GM23338 (cell line): ENCODE measurements around the gene MED13L. TPM values are rescaled to one million over a fixed set of nuclear protein-coding genes. Genes with fewer than 3 reads are reported as not detected.
A peak's percentile ranks its signal among the peaks of the same experiment; 100 is the strongest.

Experiments
- ATAC-seq: fragments of 200-7000 bp; cut with Tn5 transposase; 3 replicates; pipeline ENCODE4 v1.9.1; 2020
- DNase-seq: peaks from one replicate; pipeline ENCODE4 v3.0.0-alpha.2; 2015; ENCODE audit warnings: low spot score
- H2AFZ ChIP-seq: fragments of 200-600 bp; sonication (generic); 2 replicates; pipeline ENCODE4 v1.8.0; 2016; ENCODE audit warnings: antibody characterized with exemption, mild to moderate bottlenecking, moderate library complexity
- H3F3A ChIP-seq: fragments of 200-600 bp; sonication (generic); replicated peaks from 2 replicates; pipeline ENCODE4 v1.8.0; 2017; ENCODE audit warnings: antibody characterized with exemption, mixed run types, low read depth
- H3K27ac ChIP-seq: fragments of 200-600 bp; sonication (generic); 2 replicates; pipeline ENCODE4 v1.6.1; 2016; ENCODE audit warnings: low read depth
- H3K27me3 ChIP-seq: fragments of 200-600 bp; sonication (generic); 2 replicates; pipeline ENCODE4 v1.8.0; 2016; ENCODE audit warnings: mild to moderate bottlenecking, mixed run types, moderate library complexity; ENCODE audit not compliant: insufficient read depth
- H3K36me3 ChIP-seq: fragments of 200-600 bp; sonication (generic); 2 replicates; pipeline ENCODE4 v1.8.0; 2016; ENCODE audit warnings: mild to moderate bottlenecking; ENCODE audit not compliant: insufficient read depth
- H3K4me1 ChIP-seq: fragments of 200-600 bp; sonication (generic); 2 replicates; pipeline ENCODE4 v1.8.0; 2016; ENCODE audit warnings: mild to moderate bottlenecking, moderate library complexity; ENCODE audit not compliant: insufficient read depth
- H3K4me2 ChIP-seq: fragments of 200-600 bp; sonication (generic); 2 replicates; pipeline ENCODE4 v1.7.1; 2017; ENCODE audit warnings: mixed run types
- H3K4me3 ChIP-seq: fragments of 200-600 bp; sonication (generic); 2 replicates; pipeline ENCODE4 v1.6.1; 2016; ENCODE audit warnings: mixed run types
- H3K79me2 ChIP-seq: fragments of 200-600 bp; sonication (generic); replicated peaks from 2 replicates; pipeline ENCODE4 v1.8.0; 2017; ENCODE audit warnings: mild to moderate bottlenecking; ENCODE audit not compliant: insufficient read depth
- H3K9me2 ChIP-seq: fragments of 200-600 bp; sonication (generic); 2 replicates; pipeline ENCODE4 v1.8.0; 2017; ENCODE audit not compliant: insufficient read depth
- H4K20me1 ChIP-seq: fragments of 200-600 bp; sonication (generic); replicated peaks from 2 replicates; pipeline ENCODE4 v1.8.0; 2017; ENCODE audit warnings: mild to moderate bottlenecking; ENCODE audit not compliant: insufficient read depth
- H3K27ac Mint-ChIP-seq: 2 replicates; pipeline ENCODE4 v1.8.0; 2020; ENCODE audit warnings: inconsistent platforms, mild to moderate bottlenecking, moderate library complexity, mixed read lengths
- H3K27me3 Mint-ChIP-seq: 3 replicates; pipeline ENCODE4 v1.8.0; 2022; ENCODE audit warnings: low read depth, mild to moderate bottlenecking, moderate library complexity, mixed read lengths, inconsistent platforms; ENCODE audit not compliant: insufficient read depth, poor library complexity
- H3K36me3 Mint-ChIP-seq: 3 replicates; pipeline ENCODE4 v1.8.0; 2021; ENCODE audit warnings: low read depth, mild to moderate bottlenecking, inconsistent platforms, moderate library complexity, mixed read lengths
- H3K4me1 Mint-ChIP-seq: 3 replicates; pipeline ENCODE4 v1.8.0; 2020; ENCODE audit warnings: mild to moderate bottlenecking, inconsistent platforms, mixed read lengths
- H3K4me3 Mint-ChIP-seq: 3 replicates; pipeline ENCODE4 v1.8.0; 2021; ENCODE audit warnings: moderate library complexity, mild to moderate bottlenecking, inconsistent platforms, mixed read lengths
- H3K9me3 Mint-ChIP-seq: 3 replicates; pipeline ENCODE4 v1.8.0; 2020; ENCODE audit warnings: moderate library complexity, mild to moderate bottlenecking, inconsistent platforms, mixed read lengths
- CREB1 ChIP-seq: fragments of 250-450 bp; sonication (Bioruptor Pico); IDR thresholded peaks from 2 replicates; pipeline ENCODE4 v1.5.0; 2020; ENCODE audit warnings: low read depth, mild to moderate bottlenecking, moderate library complexity
- CTCF ChIP-seq, 2 experiments: fragments of 200-600 bp in 1 of 2; sonication (generic) in 1 of 2; conservative IDR thresholded peaks; 2 replicates each; pipeline versions ENCODE4 v1.5.1 to v1.6.1; 2016 to 2017; ENCODE audit warnings: antibody characterized with exemption in 2 of 2, low read depth in 2 of 2, mild to moderate bottlenecking in 2 of 2, moderate library complexity in 1 of 2
- ETS1 ChIP-seq: IDR thresholded peaks from 2 replicates; pipeline ENCODE4 v1.6.1; 2016; ENCODE audit warnings: antibody characterized with exemption
- EZH2phosphoT487 ChIP-seq: fragments of 200-600 bp; sonication (generic); IDR thresholded peaks from one replicate; pipeline ENCODE4 v1.8.1; 2018; ENCODE audit warnings: antibody characterized with exemption; ENCODE audit not compliant: unreplicated experiment
- JUNB ChIP-seq: IDR thresholded peaks from one replicate; pipeline ENCODE4 v1.6.1; 2016; ENCODE audit warnings: antibody characterized with exemption; ENCODE audit not compliant: unreplicated experiment
- NANOG ChIP-seq: IDR thresholded peaks from 2 replicates; pipeline ENCODE4 v1.6.1; 2016; ENCODE audit warnings: antibody characterized with exemption, borderline replicate concordance
- POLR2AphosphoS5 ChIP-seq: IDR thresholded peaks from 2 replicates; pipeline ENCODE4 v1.6.1; 2016; ENCODE audit warnings: antibody characterized with exemption, low read depth
- REST ChIP-seq: IDR thresholded peaks from one replicate; pipeline ENCODE4 v1.6.1; 2018; ENCODE audit warnings: antibody characterized with exemption; ENCODE audit not compliant: unreplicated experiment
- STAT1 ChIP-seq: IDR thresholded peaks from one replicate; pipeline ENCODE4 v1.6.1; 2016; ENCODE audit warnings: antibody characterized with exemption; ENCODE audit not compliant: unreplicated experiment
- ZNF114 ChIP-seq: fragments of 250-450 bp; sonication (Bioruptor Pico); IDR thresholded peaks from 2 replicates; pipeline ENCODE4 v1.5.0; 2020; ENCODE audit warnings: mild to moderate bottlenecking, moderate library complexity
- ZNF331 ChIP-seq: fragments of 250-450 bp; sonication (Bioruptor Pico); IDR thresholded peaks from 2 replicates; pipeline ENCODE4 v1.5.0; 2020; ENCODE audit warnings: low read depth, mild to moderate bottlenecking, moderate library complexity
- polyA plus RNA-seq: library from polyadenylated mRNA; unstranded; fragments of >200 nt; fragmentation: Nextera tagmentation; extraction: Ambion mirVana; gene quantifications from 2 replicates; pipeline ENCODE4 v1.2.1, GENCODE V29; 2016
- total RNA-seq: library from RNA; depleted of rRNA; stranded (reverse); fragments of >200 nt; shearing (Covaris generic); gene quantifications from 2 replicates; pipeline ENCODE4 v1.2.3, GENCODE V29; 2014

Gene MED13L
- total and polyA plus RNA-seq, 2 experiments from 2014 or later, result 20.9 to 73.6 TPM

GRCh38 chr12:116249938-116250337 lies 27.6 kb downstream of the MED13L start:
- Mint-ChIP-seq H3K36me3 (peaks cover 38% of the 10 kb centered on the region), H3K27me3 (no peaks in the 10 kb centered on the region), H3K9me3 (peaks cover 28% of the 10 kb centered on the region), H3K4me1 (peaks cover 44% of the 10 kb centered on the region), H3K27ac (no peak overlapping the region), H3K4me3 (no peak overlapping the region)
- Histone ChIP-seq H3K9me2 (no peaks in the 10 kb centered on the region), H3K79me2 (peaks cover 97% of the 10 kb centered on the region), H3K4me2 (no peak overlapping the region), H3K36me3 (no peaks in the 10 kb centered on the region), H2AFZ (no peak overlapping the region), H3F3A (no peaks in the 10 kb centered on the region), H4K20me1 (peaks cover 35% of the 10 kb centered on the region; the same call in 1 of the 2 replicates), H3K4me3 (no peak overlapping the region), H3K27ac (no peak overlapping the region), H3K4me1 (peaks cover 43% of the 10 kb centered on the region), H3K27me3 (no peaks in the 10 kb centered on the region)
- ATAC-seq (no peak), DNase-seq (no peak)
- no peak for TF ChIP-seq ZNF331 (CRISPR knock-in tag)

GRCh38 chr12:116248930-116249329 lies 28.6 kb downstream of the MED13L start:
- H3K27ac ChIP-seq, result no peak overlapping the region
- H3K4me1 ChIP-seq, result peaks cover 48% of the 10 kb centered on the region
- peaks cover 26% of the 10 kb centered on the region; the same call in 1 of the 2 replicates for H4K20me1 ChIP-seq
- H3K4me3 ChIP-seq, result no peak overlapping the region
- peaks cover 28% of the 10 kb centered on the region for H3K9me3 Mint-ChIP-seq
- H3K27ac Mint-ChIP-seq, result peak overlapping the region; percentile 74
- peaks cover 97% of the 10 kb centered on the region for H3K79me2 ChIP-seq
- no peaks in the 10 kb centered on the region for H3K9me2 ChIP-seq
- H3F3A ChIP-seq, result no peaks in the 10 kb centered on the region
- no peaks in the 10 kb centered on the region for H3K36me3 ChIP-seq
- H3K27me3 Mint-ChIP-seq, result no peaks in the 10 kb centered on the region
- H3K4me3 Mint-ChIP-seq, result no peak overlapping the region
- H3K36me3 Mint-ChIP-seq, result peaks cover 35% of the 10 kb centered on the region
- peak overlapping the region; percentile 42; the same call in 1 of the 2 replicates for H3K4me2 ChIP-seq
- peaks cover 50% of the 10 kb centered on the region for H3K4me1 Mint-ChIP-seq
- ATAC-seq, result no peak
- H3K27me3 ChIP-seq, result no peaks in the 10 kb centered on the region
- no peak overlapping the region for H2AFZ ChIP-seq
- no peak for DNase-seq
- no peak for TF ChIP-seq POLR2AphosphoS5
- no peak for TF ChIP-seq ZNF331 (CRISPR knock-in tag)
- no peak for TF ChIP-seq NANOG
- no peak for TF ChIP-seq REST
- TF ChIP-seq STAT1, result no peak
- no peak for TF ChIP-seq ZNF114 (CRISPR knock-in tag)
- TF ChIP-seq ETS1, result no peak
- no peak for TF ChIP-seq CTCF (conservative IDR thresholded peaks at IDR 0.05; ENCODE audit: low read depth in 2 of 2)
- TF ChIP-seq EZH2phosphoT487, result no peak
- no peak for TF ChIP-seq JUNB
- TF ChIP-seq CREB1 (CRISPR knock-in tag), result no peak
